NCI-H460 (cell line): Measurements from ENCODE around the gene ABTB1. TPM values are rescaled to one million over a fixed set of nuclear protein-coding genes. Genes with fewer than 3 reads are reported as not detected.
"Not testable (repeated sequence)": the region's sequence is repeated elsewhere in the genome, so short reads cannot be mapped to it uniquely, and the experiment has no call there.

Experiments
- DNase-seq: peaks from one replicate; pipeline ENCODE4 v3.0.0-alpha.2; 2016; ENCODE audit warnings: low read depth; ENCODE audit errors: extremely low read depth
- total RNA-seq: library from RNA; depleted of rRNA; stranded (reverse); fragments of >200 nt; shearing (Covaris generic); gene quantifications from 2 replicates; pipeline ENCODE4 v1.2.3, GENCODE V29; 2014

The ABTB1 gene
- total RNA-seq, 1 experiment from 2014 or later: 1.6 TPM

- no peak for DNase-seq
Observed at GRCh38 chr3:127670761-127671522, 1.8 kb upstream of the ABTB1 start.

DNA sequence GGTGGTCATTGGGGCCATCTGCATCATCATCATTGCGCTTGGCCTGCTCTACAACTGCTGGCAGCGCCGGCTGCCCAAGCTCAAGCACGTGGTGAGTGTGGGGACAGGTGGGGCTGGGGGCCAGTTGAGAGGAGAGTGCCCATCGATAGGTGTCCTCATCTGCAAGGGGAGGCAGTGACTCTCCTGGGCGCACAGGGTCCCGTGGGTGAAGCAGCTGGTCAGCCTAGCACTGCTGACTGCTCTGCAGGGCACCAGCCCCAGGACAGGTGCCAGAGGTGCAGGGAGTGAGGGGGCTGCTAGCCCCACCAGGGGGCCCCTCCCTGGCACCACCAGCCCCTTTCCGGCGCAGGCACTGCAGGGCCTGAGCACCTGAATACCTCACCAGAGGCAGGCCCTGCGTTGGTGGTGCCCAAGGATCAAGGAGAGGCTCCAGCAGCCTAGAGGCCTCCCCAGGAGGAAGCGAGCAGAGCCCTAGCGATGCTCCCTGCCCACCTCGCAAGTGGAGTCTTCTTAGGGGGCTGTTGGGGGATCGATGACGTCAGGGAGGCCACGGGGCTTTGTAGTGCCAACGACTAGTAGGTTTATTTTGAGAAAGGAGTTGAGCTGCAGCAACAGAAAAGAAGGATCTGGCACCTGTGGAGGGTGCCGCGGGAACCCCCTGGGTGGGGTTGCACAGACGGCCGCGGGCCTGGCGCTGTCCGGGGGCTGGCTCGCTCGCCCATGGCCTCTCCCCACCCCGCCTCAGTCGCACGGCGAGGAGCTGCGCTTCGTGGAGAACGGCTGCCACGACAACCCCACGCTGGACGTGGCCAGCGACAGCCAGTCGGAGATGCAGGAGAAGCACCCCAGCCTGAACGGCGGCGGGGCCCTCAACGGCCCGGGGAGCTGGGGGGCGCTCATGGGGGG, 976 bp upstream of the ABTB1 start:
- no peak for DNase-seq

DNA sequence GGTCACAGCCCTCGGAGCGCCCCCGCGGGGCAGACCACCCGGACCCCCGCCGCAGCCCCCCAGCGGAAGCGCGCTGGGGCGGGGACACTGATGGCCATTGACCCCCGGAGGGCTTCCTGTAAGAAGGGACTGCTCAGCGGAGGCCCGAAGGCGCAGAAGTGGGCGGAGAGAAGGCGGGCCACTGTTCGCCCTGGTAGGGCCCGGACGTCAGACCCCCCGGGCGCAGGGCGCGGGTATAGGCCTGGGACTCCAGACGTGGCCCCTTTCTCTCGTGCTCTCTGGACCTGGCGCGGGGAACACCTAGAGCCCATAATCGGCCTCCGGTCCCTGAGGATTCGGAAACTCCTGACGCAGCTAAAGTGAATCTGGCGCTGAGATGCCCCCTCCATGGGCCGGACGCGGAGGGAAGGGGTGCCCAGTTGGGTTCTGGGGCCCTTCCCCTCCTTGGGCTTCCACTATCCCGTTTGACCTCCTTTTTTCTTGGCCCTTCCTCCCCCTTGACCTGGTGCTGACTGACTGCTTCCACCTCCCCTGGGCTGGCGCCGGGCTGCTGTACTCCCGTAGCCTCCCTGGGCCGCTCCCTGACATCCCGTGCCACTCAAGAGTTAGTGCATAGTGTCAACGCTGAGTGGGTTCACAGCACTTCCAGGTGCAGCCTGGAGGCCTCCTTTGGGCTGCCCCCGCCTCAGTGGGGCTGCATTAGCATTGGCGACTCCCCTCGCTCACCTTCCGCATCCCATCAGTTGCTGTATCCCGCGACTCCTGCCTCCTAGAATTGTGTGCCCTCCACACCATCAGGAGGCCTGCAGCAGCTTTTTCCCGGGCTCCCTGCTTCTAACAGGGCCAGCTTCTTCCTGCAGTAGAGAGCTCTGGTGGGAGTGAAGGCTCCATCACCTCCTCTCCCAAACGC, 694 bp downstream of the ABTB1 start:
- DNase-seq: peak; percentile 26

GRCh38 chr3:127674101-127674721, 1.5 kb downstream of the ABTB1 start:
- no peak for DNase-seq

- no peak for DNase-seq
Observed at GRCh38 chr3:127674790-127675189, 2.0 kb downstream of the ABTB1 start.

DNA sequence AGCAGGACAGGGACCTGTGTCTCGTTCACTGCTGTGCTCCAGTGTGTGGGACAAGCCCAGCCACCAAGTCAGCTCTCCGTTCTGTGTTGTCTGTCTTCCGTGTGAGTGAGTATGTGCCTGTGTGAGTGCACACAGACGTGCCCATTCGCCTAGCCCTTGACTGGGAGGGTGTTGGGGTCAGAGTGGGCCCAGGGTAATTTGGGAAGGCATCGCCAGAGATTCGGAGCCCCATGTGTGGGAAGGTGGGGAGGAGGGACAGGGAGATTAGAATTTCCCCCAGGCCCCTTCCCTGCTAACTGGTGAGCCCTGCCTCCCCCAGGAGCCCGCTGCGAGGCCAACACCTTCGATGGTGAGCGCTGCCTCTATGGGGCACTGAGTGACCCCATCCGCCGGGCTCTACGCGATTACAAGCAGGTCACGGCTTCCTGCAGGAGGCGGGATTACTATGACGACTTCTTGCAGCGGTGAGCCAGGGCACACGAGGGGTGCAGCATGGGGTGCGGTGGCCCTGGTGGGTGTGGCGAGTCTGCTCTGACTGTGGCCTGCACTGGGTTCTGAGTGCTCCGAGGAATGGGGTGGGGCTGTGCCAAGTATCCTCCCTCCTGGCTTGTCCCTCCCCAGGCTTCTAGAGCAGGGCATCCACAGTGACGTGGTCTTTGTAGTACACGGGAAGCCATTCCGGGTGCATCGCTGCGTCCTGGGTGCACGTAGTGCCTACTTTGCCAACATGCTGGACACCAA, 3.1 kb downstream of the ABTB1 start:
- DNase-seq: no peak

GRCh38 chr3:127676456-127676855, 3.7 kb downstream of the ABTB1 start:
- DNase-seq: no peak

GRCh38 chr3:127676921-127677351, 4.2 kb downstream of the ABTB1 start:
- no peak for DNase-seq

GRCh38 chr3:127677541-127678314, 5.0 kb downstream of the ABTB1 start:
- no peak for DNase-seq

GRCh38 chr3:127678315-127678599, 5.5 kb downstream of the ABTB1 start:
- DNase-seq: no peak

DNA sequence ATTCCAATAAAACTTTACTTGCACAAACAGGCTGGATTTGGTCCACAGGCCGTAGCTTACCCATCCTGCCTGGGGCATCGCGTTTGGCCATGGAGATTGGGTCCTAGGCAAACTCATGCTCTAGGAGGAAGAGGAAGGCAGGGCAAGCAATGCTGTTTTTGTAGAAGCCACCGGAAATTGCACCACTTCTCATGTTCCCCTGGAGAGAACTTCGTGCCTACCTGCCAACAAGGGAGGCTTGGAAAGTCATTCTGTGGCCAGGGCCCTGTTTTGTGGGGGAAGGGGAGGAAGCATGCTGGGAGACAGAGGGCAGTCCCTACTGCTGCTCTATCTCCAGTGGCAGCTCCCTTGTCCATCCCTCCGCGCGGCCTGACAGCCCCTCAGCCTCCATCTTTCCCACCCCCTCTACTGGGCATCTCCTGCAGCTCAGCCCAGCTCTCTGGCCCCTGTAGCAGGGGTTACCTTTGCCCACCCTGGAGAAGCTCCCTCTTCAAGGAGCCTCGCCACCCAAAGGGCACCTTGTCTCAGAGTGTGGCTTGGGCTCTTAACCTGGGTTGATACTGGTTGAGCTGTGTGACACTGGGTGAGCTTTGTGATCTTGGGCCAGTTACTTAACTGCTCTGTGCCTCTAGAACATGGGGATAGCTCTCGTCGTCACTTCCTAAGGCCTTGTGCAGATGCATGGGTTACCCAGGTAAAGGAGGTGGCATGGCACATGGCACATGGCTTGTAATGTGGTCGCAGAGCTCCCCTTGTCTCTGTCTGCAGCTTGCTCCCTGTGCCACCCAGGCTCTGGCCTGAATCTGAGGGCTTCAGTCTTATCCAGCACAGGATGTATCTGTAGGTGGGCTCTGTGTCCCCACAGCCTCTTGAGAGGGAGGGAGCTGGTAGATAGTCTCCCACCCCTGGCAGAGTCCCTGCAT, 6.1 kb downstream of the ABTB1 start:
- no peak for DNase-seq

- no peak for DNase-seq
Observed at GRCh38 chr3:127679534-127680145, 6.9 kb downstream of the ABTB1 start.

DNA sequence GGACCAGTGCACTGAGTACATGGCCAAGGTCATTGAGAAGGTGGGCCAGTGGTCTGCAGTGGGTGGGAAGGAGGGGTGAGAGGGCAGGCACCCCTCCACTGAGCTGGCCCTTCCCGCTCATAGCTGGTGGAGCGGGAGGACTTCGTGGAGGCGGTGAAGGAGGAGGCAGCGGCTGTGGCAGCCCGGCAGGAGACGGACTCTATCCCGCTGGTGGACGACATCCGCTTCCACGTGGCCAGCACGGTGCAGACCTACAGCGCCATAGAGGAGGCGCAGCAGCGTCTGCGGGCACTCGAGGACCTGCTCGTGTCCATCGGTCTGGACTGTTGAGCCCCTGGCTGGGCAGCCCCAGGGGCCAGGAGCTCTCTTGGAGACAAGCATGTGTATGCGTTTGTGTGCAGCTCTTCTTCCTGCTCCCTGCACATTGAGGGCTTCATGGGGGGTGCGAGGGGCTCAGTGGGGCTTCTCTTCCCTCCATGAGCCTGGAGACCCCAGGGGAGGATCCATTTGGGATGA, 7.5 kb downstream of the ABTB1 start:
- DNase-seq: no peak

- no peak for DNase-seq
Observed at GRCh38 chr3:127680798-127681221, 8.1 kb downstream of the ABTB1 start.

GRCh38 chr3:127682175-127682554, 9.4 kb downstream of the ABTB1 start:
- not testable (repeated sequence) for DNase-seq

DNA sequence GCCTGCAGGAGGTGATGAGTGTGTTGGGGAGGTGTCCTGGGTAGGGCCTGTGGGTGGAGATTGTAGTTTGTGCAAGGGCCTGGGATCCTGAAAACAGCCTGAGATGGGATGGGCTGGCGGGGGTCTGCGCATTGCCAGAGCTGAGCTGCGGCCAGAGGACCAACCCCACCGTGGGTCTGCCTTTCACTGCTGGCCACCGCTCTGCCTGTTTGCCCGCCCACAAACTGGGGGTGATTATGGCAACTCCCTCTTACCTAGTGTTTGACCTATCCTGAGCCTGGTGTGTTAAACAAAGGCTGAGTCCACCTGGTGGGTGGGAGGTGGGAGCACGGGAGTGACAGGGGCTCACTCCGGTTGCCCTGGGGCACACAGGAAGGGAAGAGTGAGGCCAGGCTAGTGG, 9.8 kb downstream of the ABTB1 start:
- no peak for DNase-seq
